Neural progenitor cell (in vitro differentiated cells): ENCODE results near the gene LMAN1. TPM values are rescaled to one million over a fixed set of nuclear protein-coding genes. Genes with fewer than 3 reads are reported as not detected.

Experiments used
- DNase-seq: peaks from one replicate; pipeline ENCODE4 v3.0.0-alpha.2; 2016; ENCODE audit warnings: low spot score
- H2AFZ ChIP-seq: fragments of 200-600 bp; sonication (generic); replicated peaks from 2 replicates; pipeline ENCODE4 v1.6.1; 2016; ENCODE audit warnings: antibody characterized with exemption
- H3F3A ChIP-seq: fragments of 200-600 bp; sonication (generic); 2 replicates; pipeline ENCODE4 v1.6.1; 2016; ENCODE audit warnings: antibody characterized with exemption, low read depth
- H3K27ac ChIP-seq: fragments of 200-600 bp; sonication (generic); 2 replicates; pipeline ENCODE4 v1.5.1; 2016; ENCODE audit warnings: mild to moderate bottlenecking
- H3K27me3 ChIP-seq: fragments of 200-600 bp; sonication (generic); 2 replicates; pipeline ENCODE4 v1.6.1; 2016; ENCODE audit warnings: mild to moderate bottlenecking, moderate library complexity
- H3K36me3 ChIP-seq: fragments of 200-600 bp; sonication (generic); 2 replicates; pipeline ENCODE4 v1.5.1; 2016
- H3K4me1 ChIP-seq: fragments of 200-600 bp; sonication (generic); 2 replicates; pipeline ENCODE4 v1.6.1; 2016; ENCODE audit warnings: mixed run types
- H3K4me2 ChIP-seq: fragments of 200-600 bp; sonication (generic); 2 replicates; pipeline ENCODE4 v1.6.1; 2016
- H3K4me3 ChIP-seq: fragments of 200-600 bp; sonication (generic); 2 replicates; pipeline ENCODE4 v1.5.1; 2016
- H3K79me2 ChIP-seq: fragments of 200-600 bp; sonication (generic); 2 replicates; pipeline ENCODE4 v1.6.1; 2016; ENCODE audit warnings: low read depth
- H3K9ac ChIP-seq: fragments of 200-600 bp; sonication (generic); 2 replicates; pipeline ENCODE4 v1.6.1; 2016
- H3K9me3 ChIP-seq: fragments of 200-600 bp; sonication (generic); 2 replicates; pipeline ENCODE4 v1.5.1; 2016; ENCODE audit warnings: low read depth
- H4K20me1 ChIP-seq: fragments of 200-600 bp; sonication (generic); 2 replicates; pipeline ENCODE4 v1.6.1; 2016; ENCODE audit warnings: low read depth
- H3K27ac Mint-ChIP-seq: 3 replicates; pipeline ENCODE4 v1.8.0; 2021; ENCODE audit warnings: mixed read lengths
- H3K27me3 Mint-ChIP-seq: 2 replicates; pipeline ENCODE4 v1.8.0; 2022; ENCODE audit warnings: low read depth, mild to moderate bottlenecking, inconsistent platforms, moderate library complexity, mixed read lengths; ENCODE audit not compliant: insufficient read depth
- H3K36me3 Mint-ChIP-seq: 3 replicates; pipeline ENCODE4 v1.8.0; 2021; ENCODE audit warnings: mixed read lengths
- H3K4me1 Mint-ChIP-seq: 3 replicates; pipeline ENCODE4 v1.8.0; 2021; ENCODE audit warnings: mixed read lengths
- H3K4me3 Mint-ChIP-seq: 3 replicates; pipeline ENCODE4 v1.8.0; 2021; ENCODE audit warnings: mild to moderate bottlenecking, moderate library complexity, mixed read lengths
- H3K9me3 Mint-ChIP-seq: 3 replicates; pipeline ENCODE4 v1.8.0; 2020; ENCODE audit warnings: mixed read lengths
- EZH2 ChIP-seq: fragments of 200-600 bp; sonication (generic); IDR thresholded peaks from 2 replicates; pipeline ENCODE4 v1.6.1; 2017; ENCODE audit warnings: antibody characterized with exemption, mild to moderate bottlenecking, moderate library complexity
- EZH2phosphoT487 ChIP-seq: fragments of 200-600 bp; sonication (generic); IDR thresholded peaks from 2 replicates; pipeline ENCODE4 v1.6.1; 2017; ENCODE audit warnings: antibody characterized with exemption
- total RNA-seq: library from RNA; depleted of rRNA; stranded (reverse); fragments of >200 nt; gene quantifications from 2 replicates; pipeline ENCODE4 v1.2.3, GENCODE V29; 2015; ENCODE audit warnings: low replicate concordance
- TF ChIP-seq, protein P1 (sequence below): fragments of 200-600 bp; sonication (generic); IDR thresholded peaks from 2 replicates; pipeline ENCODE4 v1.5.1; 2017; ENCODE audit warnings: antibody characterized with exemption, mild to moderate bottlenecking

LMAN1 gene
- total RNA-seq, 1 donor from 2014 or later = 338 TPM

DNA sequence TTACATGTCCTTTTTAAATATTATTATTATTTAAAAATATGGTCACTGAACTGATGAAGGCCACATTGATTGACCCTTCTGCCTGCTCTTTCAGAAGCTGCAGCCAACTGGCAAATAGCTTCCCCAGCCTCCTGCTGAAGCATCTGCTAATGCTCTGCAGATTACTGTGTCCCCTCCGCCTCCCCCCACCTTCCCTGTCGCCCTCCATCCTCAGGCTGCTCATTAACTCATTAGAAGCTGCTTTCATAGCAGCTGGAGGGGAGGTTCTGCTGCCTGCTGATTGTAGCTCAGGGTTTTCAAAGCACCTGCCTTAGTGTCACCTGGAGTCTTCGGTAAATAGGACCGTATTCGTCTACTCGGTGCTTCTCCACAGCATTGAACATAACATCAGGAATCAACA is 24.8 kb upstream of the LMAN1 start:
- H3K4me3 Mint-ChIP-seq = no peak overlapping the region
- Histone ChIP-seq H3K9ac (no peak overlapping the region), H3K79me2 (no peaks in the 10 kb centered on the region), H3K27me3 (no peaks in the 10 kb centered on the region), H3K4me1 (peaks cover 76% of the 10 kb centered on the region), H3F3A (peaks cover 62% of the 10 kb centered on the region), H3K4me2 (peak overlapping the region; percentile 75), H2AFZ (no peak overlapping the region), H3K9me3 (no peaks in the 10 kb centered on the region), H3K4me3 (peak overlapping the region; percentile 30), H4K20me1 (no peaks in the 10 kb centered on the region), H3K27ac (peak overlapping the region; percentile 78), H3K36me3 (no peaks in the 10 kb centered on the region)
- peak overlapping the region; percentile 47 for H3K27ac Mint-ChIP-seq
- no peaks in the 10 kb centered on the region for H3K36me3 Mint-ChIP-seq
- H3K4me1 Mint-ChIP-seq = peaks cover 59% of the 10 kb centered on the region
- H3K27me3 Mint-ChIP-seq = peaks cover 26% of the 10 kb centered on the region
- no peak for TF ChIP-seq EZH2
- TF ChIP-seq EZH2phosphoT487 = no peak
- TF ChIP-seq, protein P1, sequence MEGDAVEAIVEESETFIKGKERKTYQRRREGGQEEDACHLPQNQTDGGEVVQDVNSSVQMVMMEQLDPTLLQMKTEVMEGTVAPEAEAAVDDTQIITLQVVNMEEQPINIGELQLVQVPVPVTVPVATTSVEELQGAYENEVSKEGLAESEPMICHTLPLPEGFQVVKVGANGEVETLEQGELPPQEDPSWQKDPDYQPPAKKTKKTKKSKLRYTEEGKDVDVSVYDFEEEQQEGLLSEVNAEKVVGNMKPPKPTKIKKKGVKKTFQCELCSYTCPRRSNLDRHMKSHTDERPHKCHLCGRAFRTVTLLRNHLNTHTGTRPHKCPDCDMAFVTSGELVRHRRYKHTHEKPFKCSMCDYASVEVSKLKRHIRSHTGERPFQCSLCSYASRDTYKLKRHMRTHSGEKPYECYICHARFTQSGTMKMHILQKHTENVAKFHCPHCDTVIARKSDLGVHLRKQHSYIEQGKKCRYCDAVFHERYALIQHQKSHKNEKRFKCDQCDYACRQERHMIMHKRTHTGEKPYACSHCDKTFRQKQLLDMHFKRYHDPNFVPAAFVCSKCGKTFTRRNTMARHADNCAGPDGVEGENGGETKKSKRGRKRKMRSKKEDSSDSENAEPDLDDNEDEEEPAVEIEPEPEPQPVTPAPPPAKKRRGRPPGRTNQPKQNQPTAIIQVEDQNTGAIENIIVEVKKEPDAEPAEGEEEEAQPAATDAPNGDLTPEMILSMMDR = no peak
- H3K9me3 Mint-ChIP-seq = peaks cover 12% of the 10 kb centered on the region
- DNase-seq = peak; percentile 89

DNA sequence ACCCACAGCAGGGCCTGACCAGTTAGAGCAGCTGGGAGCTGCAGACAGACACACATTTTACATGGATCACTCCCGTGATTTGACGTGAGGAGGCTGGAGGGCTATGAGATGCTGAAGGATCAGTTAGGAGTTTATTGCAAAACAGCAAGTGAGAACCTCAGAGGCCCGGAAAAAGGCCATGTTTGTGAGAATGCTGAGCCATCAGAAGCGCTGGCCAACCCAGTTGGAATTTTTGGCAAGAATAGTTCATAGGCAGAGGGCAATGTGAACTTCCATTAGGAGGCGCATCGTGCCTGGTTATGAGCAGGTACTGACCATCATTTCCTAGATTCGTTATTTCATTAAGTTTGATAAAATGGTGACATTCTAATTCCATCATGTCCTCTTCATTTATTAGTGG is 23.3 kb upstream of the LMAN1 start:
- Mint-ChIP-seq H3K4me3 (no peak overlapping the region), H3K27ac (no peak overlapping the region), H3K36me3 (no peaks in the 10 kb centered on the region), H3K4me1 (peaks cover 50% of the 10 kb centered on the region), H3K27me3 (peaks cover 27% of the 10 kb centered on the region), H3K9me3 (peaks cover 12% of the 10 kb centered on the region)
- H3K4me2 ChIP-seq = no peak overlapping the region
- TF ChIP-seq, protein P1 = no peak
- TF ChIP-seq EZH2 (no peak), EZH2phosphoT487 (no peak)
- no peaks in the 10 kb centered on the region for H3K79me2 ChIP-seq
- H4K20me1 ChIP-seq = no peaks in the 10 kb centered on the region
- H3K27me3 ChIP-seq = no peaks in the 10 kb centered on the region
- H3K9me3 ChIP-seq = no peaks in the 10 kb centered on the region
- H2AFZ ChIP-seq = no peak overlapping the region
- H3K4me3 ChIP-seq = no peak overlapping the region
- H3K4me1 ChIP-seq = peaks cover 76% of the 10 kb centered on the region
- no peak overlapping the region for H3K9ac ChIP-seq
- H3F3A ChIP-seq = peaks cover 55% of the 10 kb centered on the region
- no peak overlapping the region for H3K27ac ChIP-seq
- no peaks in the 10 kb centered on the region for H3K36me3 ChIP-seq
- DNase-seq = no peak

DNA sequence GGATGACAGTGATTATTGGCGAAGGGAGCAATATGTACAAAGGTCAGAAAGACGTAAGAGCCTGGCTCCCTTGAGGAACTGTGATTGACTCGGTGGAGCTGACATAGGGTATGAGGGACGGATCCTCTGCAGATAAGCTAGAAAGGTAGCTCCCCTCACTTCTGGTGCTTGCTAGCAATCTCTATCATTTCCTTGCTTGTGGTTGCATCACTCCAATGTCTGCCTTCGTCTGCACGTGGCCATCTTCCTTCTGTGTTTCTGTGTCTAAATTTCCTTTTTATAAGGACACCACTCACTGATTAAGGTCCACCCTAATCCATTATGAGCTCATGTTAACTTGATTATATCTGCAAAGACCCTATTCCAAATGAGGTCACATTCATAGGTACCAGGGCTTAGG is 22.9 kb upstream of the LMAN1 start:
- H3K4me1 Mint-ChIP-seq = peaks cover 49% of the 10 kb centered on the region
- H3K27ac Mint-ChIP-seq = peak overlapping the region; percentile 0
- no peaks in the 10 kb centered on the region for H3K36me3 ChIP-seq
- TF ChIP-seq EZH2 = no peak
- TF ChIP-seq, protein P1 = no peak
- no peak for TF ChIP-seq EZH2phosphoT487
- H3K9ac ChIP-seq = no peak overlapping the region
- no peaks in the 10 kb centered on the region for H3K79me2 ChIP-seq
- H3K27me3 Mint-ChIP-seq = peaks cover 27% of the 10 kb centered on the region
- peaks cover 55% of the 10 kb centered on the region for H3F3A ChIP-seq
- no peaks in the 10 kb centered on the region for H3K27me3 ChIP-seq
- peaks cover 12% of the 10 kb centered on the region for H3K9me3 Mint-ChIP-seq
- no peak overlapping the region for H3K4me2 ChIP-seq
- H3K36me3 Mint-ChIP-seq = no peaks in the 10 kb centered on the region
- no peak overlapping the region for H2AFZ ChIP-seq
- H4K20me1 ChIP-seq = no peaks in the 10 kb centered on the region
- H3K9me3 ChIP-seq = no peaks in the 10 kb centered on the region
- no peak overlapping the region for H3K27ac ChIP-seq
- peaks cover 76% of the 10 kb centered on the region for H3K4me1 ChIP-seq
- DNase-seq = no peak
- H3K4me3 ChIP-seq = no peak overlapping the region
- H3K4me3 Mint-ChIP-seq = peak overlapping the region; percentile 6
